ENCODE data around the gene BMI1. TPM values are rescaled to one million over a fixed set of nuclear protein-coding genes. Genes with fewer than 3 reads are reported as not detected.

The BMI1 gene
- total and polyA plus RNA-seq, 3 donors from 2014 or later = 56.3 to 120 (median 111) TPM

GRCh38 chr10:22345301-22346095, 24.6 kb downstream of the BMI1 start, which contains the start of gene SPAG6:
Gene SPAG6, plus strand, starts transcription at chr10:22345496. Its CDS starts 116 bp downstream, at chr10:22345612.
- H3K27me3 ChIP-seq = no peaks in the 10 kb centered on the region
- intact Hi-C loops (cut with DNase I; ENCODE audit: low total_unique reads) = loop anchor here (10.0 kb wide), 1 partner anchor 89 kb away; no protein-coding TSS in a partner anchor
- H3K4me1 ChIP-seq = peaks cover 11% of the 10 kb centered on the region
- H3K27ac ChIP-seq = no peak within 1 kb of the TSS
- no peak for TF ChIP-seq CTCF (IDR thresholded peaks at IDR 0.05)
- TF ChIP-seq POLR2A (IDR thresholded peaks at IDR 0.05) = no peak
- H3K4me3 ChIP-seq = peak within 1 kb of the TSS; percentile 46 to 62
- DNase-seq = peak; percentile 96
- no peaks in the 10 kb centered on the region for H3K36me3 ChIP-seq (ENCODE audit: low read depth, missing control alignments)
- no peaks in the 10 kb centered on the region for H3K9me3 ChIP-seq
- 5 to 17% methylated on average over 1 to 82 of the region's 83 CpGs for WGBS, 2 donors

DNA sequence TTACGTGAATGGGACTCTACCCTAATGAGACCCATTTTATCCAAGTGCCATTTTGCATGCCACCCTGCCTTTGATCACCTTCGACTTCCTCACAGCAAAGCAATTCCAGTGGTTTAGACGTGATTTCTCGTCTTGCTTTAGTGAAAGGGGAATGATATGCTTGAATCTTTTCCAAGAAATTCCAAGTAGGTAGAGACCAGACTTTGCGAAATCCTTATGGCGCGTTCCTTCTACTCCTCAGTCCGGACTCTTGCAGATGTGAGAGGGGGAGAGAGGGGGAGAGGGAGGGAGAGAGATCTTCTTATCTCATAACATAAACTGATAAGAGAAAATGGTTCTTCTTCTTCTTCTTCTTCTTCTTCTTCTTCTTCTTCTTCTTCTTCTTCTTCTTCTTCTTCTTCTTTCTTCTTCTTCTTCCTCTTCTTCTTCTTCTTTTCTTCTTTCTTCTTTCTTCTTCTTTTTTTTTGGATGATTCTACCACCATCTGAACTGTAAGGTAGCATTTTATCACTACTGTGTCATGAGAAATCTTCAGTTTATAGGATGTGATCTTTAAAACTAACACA, 25.3 kb downstream of the BMI1 start:
- intact Hi-C loops (cut with DNase I; ENCODE audit: low total_unique reads) = loop anchor here (10.0 kb wide), 1 partner anchor 89 kb away; no protein-coding TSS in a partner anchor
- no peak for DNase-seq
- H3K4me3 ChIP-seq = peak overlapping the region; percentile 46 to 62
- peaks cover 11% of the 10 kb centered on the region for H3K4me1 ChIP-seq
- H3K36me3 ChIP-seq (ENCODE audit: low read depth, missing control alignments) = no peaks in the 10 kb centered on the region
- 28 to 34% methylated on average over 8 of the region's 8 CpGs for WGBS, 2 donors
- H3K27me3 ChIP-seq = no peaks in the 10 kb centered on the region
- TF ChIP-seq CTCF (IDR thresholded peaks at IDR 0.05) (no peak), POLR2A (IDR thresholded peaks at IDR 0.05) (no peak)
- no peaks in the 10 kb centered on the region for H3K9me3 ChIP-seq
- H3K27ac ChIP-seq = no peak overlapping the region

DNA sequence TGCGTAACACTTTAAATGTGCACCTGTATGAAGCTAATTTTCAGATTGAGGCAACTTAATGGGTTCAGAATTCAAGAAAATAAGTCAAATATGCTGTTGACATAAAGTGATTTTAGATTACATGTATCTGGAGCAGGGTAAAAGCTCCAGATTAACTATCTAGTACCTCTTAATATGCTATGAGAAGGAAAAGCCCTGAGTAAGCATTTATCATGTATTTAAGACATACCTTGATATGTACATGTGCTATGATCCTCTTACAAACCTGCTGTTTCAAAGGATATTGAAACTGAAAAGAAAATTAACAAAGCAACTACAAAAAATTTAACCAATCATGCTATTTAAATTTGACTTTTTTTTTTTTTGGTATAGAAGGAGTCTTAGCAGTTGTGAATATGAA, 28.9 kb downstream of the BMI1 start:
- 96 to 100% methylated on average over 1 of the region's 1 CpG for WGBS, 2 donors
- Histone ChIP-seq H3K9me3 (no peaks in the 10 kb centered on the region), H3K27me3 (no peaks in the 10 kb centered on the region), H3K4me1 (no peaks in the 10 kb centered on the region), H3K36me3 (ENCODE audit: low read depth, missing control alignments) (no peaks in the 10 kb centered on the region), H3K27ac (no peak overlapping the region), H3K4me3 (no peak overlapping the region)
- intact Hi-C loops (cut with DNase I; ENCODE audit: low total_unique reads) = loop anchor here (10.0 kb wide), 1 partner anchor 85 kb away; no protein-coding TSS in a partner anchor
- no peak for DNase-seq
- TF ChIP-seq POLR2A (IDR thresholded peaks at IDR 0.05) (no peak), CTCF (IDR thresholded peaks at IDR 0.05) (no peak)

GRCh38 chr10:22351131-22351703, 30.3 kb downstream of the BMI1 start:
- TF ChIP-seq POLR2A (IDR thresholded peaks at IDR 0.05) = no peak
- TF ChIP-seq CTCF (IDR thresholded peaks at IDR 0.05) = no peak
- no peaks in the 10 kb centered on the region for H3K36me3 ChIP-seq (ENCODE audit: low read depth, missing control alignments)
- H3K4me3 ChIP-seq = no peak overlapping the region
- DNase-seq = no peak
- intact Hi-C loops (cut with DNase I; ENCODE audit: low total_unique reads) = no loop called here
- H3K27ac ChIP-seq = no peak overlapping the region
- no peaks in the 10 kb centered on the region for H3K27me3 ChIP-seq
- WGBS, 2 donors = 78 to 87% methylated on average over 5 of the region's 5 CpGs
- no peaks in the 10 kb centered on the region for H3K4me1 ChIP-seq
- no peaks in the 10 kb centered on the region for H3K9me3 ChIP-seq

Data from testis (tissue), 3 donors.